Measurements from ENCODE around the gene CARF.
"Not testable (repeated sequence)": the region's sequence is repeated elsewhere in the genome, so short reads cannot be mapped to it uniquely, and the experiment has no call there.

The CARF gene

DNA sequence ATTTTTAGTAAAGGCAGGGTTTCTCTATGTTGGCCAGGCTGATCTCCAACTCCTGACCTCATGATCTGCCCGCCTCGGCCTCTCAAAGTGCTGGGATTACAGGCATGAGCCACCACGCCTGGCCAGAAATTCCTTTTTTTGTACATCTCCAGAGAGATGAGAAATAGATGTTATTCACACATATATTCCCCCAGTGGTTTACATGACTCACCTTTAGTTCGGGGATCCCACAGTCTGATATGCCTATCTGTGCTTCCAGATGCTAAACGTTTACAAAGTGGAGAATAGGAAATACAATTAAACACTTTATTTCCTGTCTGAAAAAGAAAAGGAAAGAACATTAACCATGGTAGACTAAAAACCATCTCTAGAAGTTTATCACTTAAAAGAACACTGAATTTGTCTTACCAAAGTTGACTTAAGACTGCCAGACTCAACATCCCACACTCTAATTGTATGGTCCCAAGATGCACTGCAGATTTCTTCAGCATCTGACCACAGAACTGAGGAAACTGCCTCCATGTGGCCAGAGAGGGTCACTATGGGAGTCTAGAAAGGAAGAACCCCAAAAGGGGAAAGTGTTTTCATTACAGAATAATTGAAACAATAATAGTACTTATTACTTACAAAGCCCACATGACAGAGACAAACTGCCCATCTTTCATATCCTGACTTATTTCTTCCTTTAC, 27.9 kb upstream of the CARF start:
- TF ChIP-seq ZNF274 (IDR thresholded peaks at IDR 0.05; ENCODE audit: low read depth, low read length) (no peak), YY1 (IDR thresholded peaks at IDR 0.05; ENCODE audit: insufficient read depth, insufficient read length) (no peak), SUZ12 (IDR thresholded peaks at IDR 0.05; ENCODE audit: extremely low read depth, insufficient read depth, insufficient read length) (no peak)
- Histone ChIP-seq H3K4me3 (ENCODE audit: insufficient read length, low read depth) (no peak overlapping the region), H3K4me1 (ENCODE audit: insufficient read depth, insufficient read length) (no peaks in the 10 kb centered on the region), H3K9ac (ENCODE audit: insufficient read length, low read depth) (no peak overlapping the region), H3K36me3 (ENCODE audit: insufficient read depth, insufficient read length, low read length) (peaks cover 84% of the 10 kb centered on the region), H3K27me3 (ENCODE audit: insufficient read depth, insufficient read length) (no peaks in the 10 kb centered on the region), H3K9me3 (ENCODE audit: insufficient read depth, low read length) (no peaks in the 10 kb centered on the region)
- DNase-seq (ENCODE audit: low read depth, low spot score), result no peak

DNA sequence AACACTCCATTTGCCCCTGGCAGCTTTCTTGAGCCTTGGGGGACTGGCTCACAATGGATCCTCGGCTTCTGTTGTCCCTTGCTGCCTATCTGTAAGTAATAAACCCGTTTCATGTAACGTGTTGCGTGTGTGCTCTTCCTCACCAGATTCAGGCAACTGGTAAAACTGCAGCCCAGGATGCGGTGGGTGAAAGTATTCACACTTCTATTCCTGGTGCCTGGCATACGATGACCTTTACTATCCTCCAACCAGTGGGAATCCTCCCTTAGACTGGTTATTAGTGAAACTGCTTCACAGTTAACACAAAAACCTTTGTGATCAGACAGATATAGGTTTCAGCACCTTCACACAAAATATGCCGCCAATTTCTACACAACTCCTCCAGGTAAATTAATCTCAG, 26.9 kb upstream of the CARF start:
- TF ChIP-seq YY1 (IDR thresholded peaks at IDR 0.05; ENCODE audit: insufficient read depth, insufficient read length) (no peak), SUZ12 (IDR thresholded peaks at IDR 0.05; ENCODE audit: extremely low read depth, insufficient read depth, insufficient read length) (no peak), ZNF274 (IDR thresholded peaks at IDR 0.05; ENCODE audit: low read depth, low read length) (no peak)
- H3K27me3 ChIP-seq (ENCODE audit: insufficient read depth, insufficient read length), result no peaks in the 10 kb centered on the region
- no peak for DNase-seq (ENCODE audit: low read depth, low spot score)
- H3K9ac ChIP-seq (ENCODE audit: insufficient read length, low read depth), result no peak overlapping the region
- H3K36me3 ChIP-seq (ENCODE audit: insufficient read depth, insufficient read length, low read length), result peaks cover 84% of the 10 kb centered on the region
- H3K4me1 ChIP-seq (ENCODE audit: insufficient read depth, insufficient read length), result no peaks in the 10 kb centered on the region
- no peaks in the 10 kb centered on the region for H3K9me3 ChIP-seq (ENCODE audit: insufficient read depth, low read length)
- no peak overlapping the region for H3K4me3 ChIP-seq (ENCODE audit: insufficient read length, low read depth)

DNA sequence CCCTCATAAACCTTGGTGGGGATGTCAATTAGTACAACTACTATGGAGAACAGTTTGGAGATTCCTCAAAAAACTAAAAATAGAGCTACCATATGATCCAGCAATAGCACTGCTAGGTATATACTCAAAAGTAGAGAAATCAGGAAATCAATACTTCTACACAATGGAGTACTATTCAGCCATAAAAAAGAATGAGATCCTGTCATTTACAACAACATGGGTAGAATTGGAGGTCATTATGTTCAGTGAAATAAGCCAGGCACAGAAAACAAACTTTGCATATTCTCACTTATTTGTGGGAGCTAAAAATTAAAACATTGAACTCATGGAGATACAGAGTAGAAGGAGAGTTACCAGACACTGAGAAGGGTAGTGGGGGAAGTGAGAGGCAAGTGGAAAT, 6.6 kb upstream of the CARF start:
- H3K27me3 ChIP-seq (ENCODE audit: insufficient read depth, insufficient read length); H3K9ac ChIP-seq (ENCODE audit: insufficient read length, low read depth); H3K4me1 ChIP-seq (ENCODE audit: insufficient read depth, insufficient read length); H3K9me3 ChIP-seq (ENCODE audit: insufficient read depth, low read length); H3K4me3 ChIP-seq (ENCODE audit: insufficient read length, low read depth); DNase-seq (ENCODE audit: low read depth, low spot score): not testable (repeated sequence)
- peaks cover 39% of the 10 kb centered on the region for H3K36me3 ChIP-seq (ENCODE audit: insufficient read depth, insufficient read length, low read length)

DNA sequence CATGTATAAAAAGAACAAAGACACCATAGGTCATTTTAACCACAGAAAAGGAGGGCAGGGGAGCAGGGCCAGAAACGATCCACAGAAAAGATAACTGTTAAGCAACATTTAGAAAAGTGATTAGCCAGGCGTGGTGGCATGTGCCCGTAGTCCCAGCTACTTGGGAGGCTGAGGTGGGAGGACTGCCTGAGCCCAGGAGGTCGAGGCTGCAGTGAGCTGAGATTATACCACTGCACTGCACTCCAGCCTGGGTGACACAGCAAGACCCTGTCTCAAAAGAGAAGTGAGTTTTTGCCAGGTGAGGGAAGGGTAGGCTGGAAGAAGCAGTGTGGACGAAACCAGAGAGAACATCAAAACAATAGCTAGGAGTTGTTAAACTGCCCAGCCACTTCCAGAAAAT, 3.9 kb upstream of the CARF start:
- Histone ChIP-seq H3K9ac (ENCODE audit: insufficient read length, low read depth) (no peak overlapping the region), H3K4me3 (ENCODE audit: insufficient read length, low read depth) (no peak overlapping the region), H3K4me1 (ENCODE audit: insufficient read depth, insufficient read length) (no peaks in the 10 kb centered on the region), H3K9me3 (ENCODE audit: insufficient read depth, low read length) (no peaks in the 10 kb centered on the region), H3K36me3 (ENCODE audit: insufficient read depth, insufficient read length, low read length) (peaks cover 26% of the 10 kb centered on the region), H3K27me3 (ENCODE audit: insufficient read depth, insufficient read length) (no peaks in the 10 kb centered on the region)
- DNase-seq (ENCODE audit: low read depth, low spot score), result no peak
- no peak for TF ChIP-seq ZNF274 (IDR thresholded peaks at IDR 0.05; ENCODE audit: low read depth, low read length)

DNA sequence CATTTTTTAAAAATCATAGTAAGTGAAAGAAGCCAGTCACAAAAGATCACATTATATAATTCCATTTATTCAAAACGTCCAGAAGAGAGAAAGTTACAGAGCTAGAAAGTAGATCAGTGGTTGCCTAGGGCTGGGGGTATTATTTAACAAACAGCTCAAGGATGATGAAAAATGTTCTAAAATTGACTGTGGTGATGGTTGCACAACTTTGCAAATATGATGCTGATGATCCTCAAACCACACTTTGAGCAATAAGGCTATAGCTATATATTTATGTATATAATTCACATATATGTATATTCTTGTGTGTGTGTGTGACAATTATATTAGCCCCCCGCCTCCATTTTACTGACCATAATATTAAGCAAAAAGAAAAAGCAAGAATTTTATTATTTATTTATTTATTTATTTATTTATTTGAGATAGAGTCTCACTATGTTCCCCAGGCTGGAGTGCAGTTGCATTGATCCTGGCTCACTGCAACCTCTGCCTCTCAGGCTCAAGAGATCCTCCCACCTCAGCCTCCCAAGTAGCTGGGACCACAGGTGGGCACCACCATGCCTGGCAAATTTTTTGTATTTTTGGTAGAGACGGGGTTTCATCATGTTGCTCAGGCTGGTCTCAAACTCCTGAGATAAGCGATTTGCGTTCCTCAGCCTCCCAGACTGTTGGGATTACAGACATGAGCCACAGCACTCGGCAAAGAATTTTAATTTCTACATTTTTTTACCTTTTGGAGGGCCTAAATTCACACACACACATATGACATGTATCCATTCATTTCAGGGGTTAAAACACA, 2.5 kb upstream of the CARF start:
- no peak for TF ChIP-seq ZNF274 (IDR thresholded peaks at IDR 0.05; ENCODE audit: low read depth, low read length)
- TF ChIP-seq YY1 (IDR thresholded peaks at IDR 0.05; ENCODE audit: insufficient read depth, insufficient read length), result no peak
- no peak for TF ChIP-seq SUZ12 (IDR thresholded peaks at IDR 0.05; ENCODE audit: extremely low read depth, insufficient read depth, insufficient read length)
- Histone ChIP-seq H3K4me3 (ENCODE audit: insufficient read length, low read depth) (peak overlapping the region; percentile 87), H3K9ac (ENCODE audit: insufficient read length, low read depth) (no peak overlapping the region), H3K36me3 (ENCODE audit: insufficient read depth, insufficient read length, low read length) (peaks cover 26% of the 10 kb centered on the region), H3K9me3 (ENCODE audit: insufficient read depth, low read length) (no peaks in the 10 kb centered on the region), H3K4me1 (ENCODE audit: insufficient read depth, insufficient read length) (no peaks in the 10 kb centered on the region), H3K27me3 (ENCODE audit: insufficient read depth, insufficient read length) (no peaks in the 10 kb centered on the region)
- DNase-seq (ENCODE audit: low read depth, low spot score), result no peak

DNA sequence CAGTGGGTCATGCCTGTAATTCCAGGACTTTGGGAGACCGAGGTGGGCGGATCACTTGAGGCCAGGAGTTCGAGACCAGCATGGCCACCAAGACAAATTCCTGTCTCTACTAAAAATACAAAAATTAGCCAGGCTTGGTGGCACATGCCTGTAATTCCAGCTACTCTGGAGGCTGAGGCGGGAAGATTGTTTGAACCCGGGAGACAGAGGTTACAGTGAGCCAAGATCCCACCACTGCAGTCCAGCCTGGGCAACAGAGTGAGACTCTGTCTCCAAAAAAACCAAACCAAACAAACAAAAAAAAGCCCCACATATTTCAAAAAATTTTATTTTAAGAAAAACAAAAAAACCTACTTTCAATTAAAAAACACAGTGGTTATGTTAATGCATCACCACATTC, 1.8 kb upstream of the CARF start:
- H3K4me3 ChIP-seq (ENCODE audit: insufficient read length, low read depth), result peak overlapping the region; percentile 87
- H3K9me3 ChIP-seq (ENCODE audit: insufficient read depth, low read length); DNase-seq (ENCODE audit: low read depth, low spot score); H3K27me3 ChIP-seq (ENCODE audit: insufficient read depth, insufficient read length); H3K4me1 ChIP-seq (ENCODE audit: insufficient read depth, insufficient read length): not testable (repeated sequence)
- H3K9ac ChIP-seq (ENCODE audit: insufficient read length, low read depth), result peak overlapping the region; percentile 93
- peaks cover 21% of the 10 kb centered on the region for H3K36me3 ChIP-seq (ENCODE audit: insufficient read depth, insufficient read length, low read length)

DNA sequence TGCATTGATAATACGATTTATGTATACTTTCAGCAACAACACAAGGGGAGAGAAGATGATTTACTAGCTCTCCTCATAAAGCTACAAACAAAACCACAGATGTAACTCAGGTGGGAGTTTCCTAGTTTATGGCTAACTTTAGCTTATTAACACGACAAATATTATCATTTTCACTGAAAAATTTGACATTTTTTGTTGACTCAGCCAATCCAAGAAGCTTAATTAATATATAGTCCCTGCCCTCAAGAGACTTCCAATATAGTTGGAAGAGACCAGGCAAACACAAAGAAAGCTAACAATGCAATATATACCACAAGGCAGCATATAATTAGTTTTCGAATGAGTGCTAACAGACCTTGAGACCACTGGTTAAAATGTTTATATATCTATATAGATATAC, 1.4 kb upstream of the CARF start:
- Histone ChIP-seq H3K36me3 (ENCODE audit: insufficient read depth, insufficient read length, low read length) (peaks cover 18% of the 10 kb centered on the region), H3K27me3 (ENCODE audit: insufficient read depth, insufficient read length) (no peaks in the 10 kb centered on the region), H3K4me1 (ENCODE audit: insufficient read depth, insufficient read length) (no peaks in the 10 kb centered on the region), H3K4me3 (ENCODE audit: insufficient read length, low read depth) (peak overlapping the region; percentile 87), H3K9ac (ENCODE audit: insufficient read length, low read depth) (peak overlapping the region; percentile 93), H3K9me3 (ENCODE audit: insufficient read depth, low read length) (no peaks in the 10 kb centered on the region)
- DNase-seq (ENCODE audit: low read depth, low spot score), result no peak
- TF ChIP-seq SUZ12 (IDR thresholded peaks at IDR 0.05; ENCODE audit: extremely low read depth, insufficient read depth, insufficient read length), result no peak
- TF ChIP-seq ZNF274 (IDR thresholded peaks at IDR 0.05; ENCODE audit: low read depth, low read length), result no peak

DNA sequence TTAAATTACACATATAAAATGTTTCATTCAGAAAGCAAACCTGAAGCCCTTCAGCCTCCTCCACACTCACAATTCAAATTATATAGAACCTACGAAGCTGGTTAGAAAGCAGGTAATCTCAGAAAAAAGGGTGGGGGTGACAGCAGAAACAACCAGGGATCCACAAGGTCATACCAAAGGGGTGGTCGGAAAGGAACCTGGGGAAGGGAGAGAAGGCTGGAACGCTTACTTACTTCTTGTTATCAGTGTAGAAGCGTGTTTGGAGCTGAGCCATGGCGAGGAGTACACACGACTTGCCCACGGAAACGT, 918 bp upstream of the CARF start:
- H3K9ac ChIP-seq (ENCODE audit: insufficient read length, low read depth), result peak overlapping the region; percentile 93
- TF ChIP-seq YY1 (IDR thresholded peaks at IDR 0.05; ENCODE audit: insufficient read depth, insufficient read length) (no peak), ZNF274 (IDR thresholded peaks at IDR 0.05; ENCODE audit: low read depth, low read length) (no peak), SUZ12 (IDR thresholded peaks at IDR 0.05; ENCODE audit: extremely low read depth, insufficient read depth, insufficient read length) (no peak)
- DNase-seq (ENCODE audit: low read depth, low spot score), result no peak

DNA sequence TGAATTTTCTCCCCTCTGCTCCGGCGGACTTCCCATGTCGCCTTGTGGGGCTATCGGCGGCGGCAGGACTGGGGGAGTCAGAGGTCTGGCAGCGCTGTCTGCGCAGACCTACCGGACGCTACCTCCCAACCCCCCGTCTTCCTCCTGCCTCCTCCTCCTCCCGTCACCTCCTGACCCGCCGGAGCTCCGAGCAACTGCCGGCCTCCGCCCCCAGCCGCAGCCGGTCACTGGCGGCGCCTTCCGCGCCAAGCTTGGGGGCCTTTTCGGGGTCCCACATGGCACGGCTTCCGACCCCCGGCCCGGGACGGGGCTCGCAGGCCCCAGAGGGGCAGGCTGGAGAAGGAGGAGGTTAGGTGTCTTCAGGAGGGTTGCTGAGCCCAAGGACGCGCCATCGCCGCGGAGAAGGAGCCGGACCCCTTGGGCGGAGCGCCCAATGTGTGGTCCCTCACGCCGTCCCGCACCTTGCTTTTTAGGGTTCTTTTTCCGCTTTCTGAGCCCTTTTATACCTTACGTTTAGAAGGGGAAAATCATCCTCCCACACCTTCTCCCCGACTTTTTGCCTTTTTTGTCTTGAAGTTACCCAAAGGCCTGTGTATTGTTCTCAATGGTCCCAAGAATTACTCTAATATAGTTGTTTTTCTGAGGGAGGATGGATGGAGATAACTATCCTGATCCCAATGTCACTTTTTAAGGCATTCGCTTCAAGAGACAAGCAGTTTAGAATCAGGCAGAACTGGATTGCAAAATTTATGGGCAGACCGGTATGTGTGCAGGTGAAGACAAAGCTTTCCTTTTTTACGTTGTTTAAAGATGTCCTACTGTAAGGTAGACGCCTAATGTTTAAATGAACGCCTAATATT, 497 bp downstream of the CARF start:
- not testable (repeated sequence) for H3K27me3 ChIP-seq (ENCODE audit: insufficient read depth, insufficient read length); H3K4me1 ChIP-seq (ENCODE audit: insufficient read depth, insufficient read length); H3K9me3 ChIP-seq (ENCODE audit: insufficient read depth, low read length); H3K36me3 ChIP-seq (ENCODE audit: insufficient read depth, insufficient read length, low read length); DNase-seq (ENCODE audit: low read depth, low spot score)
- Histone ChIP-seq H3K4me3 (ENCODE audit: insufficient read length, low read depth) (peak overlapping the region; percentile 87), H3K9ac (ENCODE audit: insufficient read length, low read depth) (peak overlapping the region; percentile 61)

More for the DNA sequence above, 918 bp upstream of the CARF start:
- Histone ChIP-seq H3K4me1 (ENCODE audit: insufficient read depth, insufficient read length) (no peaks in the 10 kb centered on the region), H3K36me3 (ENCODE audit: insufficient read depth, insufficient read length, low read length) (peaks cover 14% of the 10 kb centered on the region), H3K9me3 (ENCODE audit: insufficient read depth, low read length) (no peaks in the 10 kb centered on the region), H3K27me3 (ENCODE audit: insufficient read depth, insufficient read length) (no peaks in the 10 kb centered on the region), H3K4me3 (ENCODE audit: insufficient read length, low read depth) (peak overlapping the region; percentile 87)
